ENCODE measurements around the gene CHAF1B. TPM values are rescaled to one million over a fixed set of nuclear protein-coding genes. Genes with fewer than 3 reads are reported as not detected.

Gene CHAF1B
- total and polyA plus RNA-seq, 2 donors (not counting 3 experiments of a cell fraction or from before 2014, with no cell fraction given) = 7.0 to 13.0 TPM

GRCh38 chr21:36388096-36388495 is 2.9 kb downstream of the CHAF1B start:
- Histone ChIP-seq H3K79me2 (ENCODE audit: control insufficient read depth, insufficient read depth, low read length) (peaks cover 2% of the 10 kb centered on the region), H3K4me2 (ENCODE audit: insufficient read depth, low read length) (no peak overlapping the region), H2AFZ (ENCODE audit: low read depth, low read length) (no peak overlapping the region), H3K27ac (ENCODE audit: insufficient read depth, low read depth, low read length) (no peak overlapping the region), H3K4me3 (replicated peaks in 1 of 3; ENCODE audit: insufficient read depth in 1 of 3, low read depth in 1 of 3, low read length in 3 of 3) (no peak overlapping the region), H4K20me1 (replicated peaks; ENCODE audit: control insufficient read depth, extremely low read depth, insufficient read depth, low read length) (no peaks in the 10 kb centered on the region), H3K4me1 (ENCODE audit: control insufficient read depth, extremely low read depth, insufficient read depth, low read length) (peaks cover 5% of the 10 kb centered on the region), H3K9ac (replicated peaks; ENCODE audit: extremely low read depth, insufficient read depth, low read length) (no peak overlapping the region), H3K36me3 (ENCODE audit: control insufficient read depth in 2 of 2, extremely low read depth in 1 of 2, insufficient read depth in 2 of 2, low read length in 2 of 2) (no peaks in the 10 kb centered on the region), H3K27me3 (ENCODE audit: control insufficient read depth in 2 of 2, insufficient read depth in 2 of 2, low read length in 2 of 2) (no peaks in the 10 kb centered on the region), H3K9me1 (replicated peaks; ENCODE audit: control insufficient read depth, extremely low read depth, insufficient read depth, low read length) (no peaks in the 10 kb centered on the region), H3K9me3 (replicated peaks; ENCODE audit: control insufficient read depth, insufficient read depth, low read length) (no peaks in the 10 kb centered on the region)
- BruUV-seq (replicated peaks) = no TSS peak
- TF ChIP-seq POLR2A (IDR thresholded peaks at IDR 0.05; ENCODE audit: low read depth, low read length) (no peak), FOS (IDR thresholded peaks at IDR 0.05; ENCODE audit: borderline replicate concordance, insufficient read depth, low read length) (no peak), POLR2AphosphoS5 (IDR thresholded peaks at IDR 0.05; ENCODE audit: insufficient read depth, low read depth, low read length) (no peak), CTCF (IDR thresholded peaks at IDR 0.05; ENCODE audit: extremely low read depth in 1 of 2, insufficient read depth in 1 of 2, low read depth in 1 of 2, low read length in 2 of 2) (no peak), MAX (IDR thresholded peaks at IDR 0.05; ENCODE audit: insufficient read depth, insufficient read length) (no peak), JUN (IDR thresholded peaks at IDR 0.05; ENCODE audit: borderline replicate concordance, insufficient read depth, insufficient read length, low read depth) (no peak), GATA2 (IDR thresholded peaks at IDR 0.05; ENCODE audit: insufficient read depth, insufficient read length, low read depth, low read length) (no peak)
- intact Hi-C loops (cut with micrococcal nuclease) = no loop called here
- CTCF ChIA-PET = interaction anchor here (0.6 to 0.8 kb wide), 2 partner anchors 9 to 128 kb away, joined by 3 to 4 read pairs; no protein-coding TSS in a partner anchor
- no peak for DNase-seq (ENCODE audit: low read depth, low spot score)
- POLR2A ChIA-PET = interaction anchor here (0.6 kb wide), 1 partner anchor 42 kb away, joined by 9 read pairs; no protein-coding TSS in a partner anchor
- dilution Hi-C loops (cut with MboI; ENCODE audit: extremely low pct_ligation_motif_present, low sequenced_read_pairs) = no loop called here
- FAIRE-seq = no peak
